HG03469 (cell line): ENCODE measurements around the gene TCEAL5.
"Not testable (repeated sequence)": the region's sequence is repeated elsewhere in the genome, so short reads cannot be mapped to it uniquely, and the experiment has no call there.

Source experiments
- ATAC-seq: cut with Tn5 transposase; IDR thresholded peaks from one replicate; pipeline ENCODE4 v1.9.1; 2021; ENCODE audit warnings: mild to moderate bottlenecking, moderate library complexity, moderate number of reproducible peaks; ENCODE audit not compliant: unreplicated experiment

Gene TCEAL5

GRCh38 chrX:103276581-103277002 is at the start of gene TCEAL5:
Gene TCEAL5 (minus strand): TSS chrX:103276750. CDS start chrX:103274563, 2,187 bp downstream.
- ATAC-seq = no peak

GRCh38 chrX:103311399-103311780 is 34.8 kb upstream of the TCEAL5 start:
- no peak for ATAC-seq

- ATAC-seq = peak; percentile 83
These were observed 34.2 kb upstream of the TCEAL5 start, which contains the start of gene BEX2 for GRCh38 chrX:103310555-103311398. Gene BEX2 (minus strand): TSS chrX:103310990. CDS start chrX:103309976, 1,014 bp downstream.

GRCh38 chrX:103309860-103310554 is 33.5 kb upstream of the TCEAL5 start:
- no peak for ATAC-seq

GRCh38 chrX:103305666-103306065 is 29.1 kb upstream of the TCEAL5 start:
- not testable (repeated sequence) for ATAC-seq

- no peak for ATAC-seq
These were observed 28.2 kb upstream of the TCEAL5 start for GRCh38 chrX:103304705-103305104.

- no peak for ATAC-seq
These were observed 16.6 kb upstream of the TCEAL5 start for GRCh38 chrX:103293118-103293517.

- no peak for ATAC-seq
These were observed 3.1 kb upstream of the TCEAL5 start for GRCh38 chrX:103279624-103280023.

GRCh38 chrX:103275947-103276567 is 493 bp downstream of the TCEAL5 start:
- no peak for ATAC-seq

GRCh38 chrX:103274284-103274683 is 2.3 kb downstream of the TCEAL5 start:
- no peak for ATAC-seq

GRCh38 chrX:103258275-103258674 is 18.3 kb downstream of the TCEAL5 start:
- ATAC-seq = no peak

GRCh38 chrX:103256651-103257050 is 19.9 kb downstream of the TCEAL5 start:
- ATAC-seq = no peak

- ATAC-seq = peak; percentile 92
These were observed 21.5 kb downstream of the TCEAL5 start, which contains the start of gene TCEAL8 for GRCh38 chrX:103254921-103255493. Gene TCEAL8 (minus strand): TSS chrX:103255155. CDS start chrX:103253979, 1,176 bp downstream.

- ATAC-seq = no peak
These were observed 22.3 kb downstream of the TCEAL5 start for GRCh38 chrX:103254171-103254824.

GRCh38 chrX:103253608-103254007 is 22.9 kb downstream of the TCEAL5 start:
- no peak for ATAC-seq

- ATAC-seq = no peak
These were observed 25.6 kb downstream of the TCEAL5 start for GRCh38 chrX:103250977-103251376.

- no peak for ATAC-seq
These were observed 26.7 kb downstream of the TCEAL5 start for GRCh38 chrX:103249805-103250204.

- ATAC-seq = peak; percentile 44
These were observed 28.0 kb downstream of the TCEAL5 start for GRCh38 chrX:103248553-103248952.

- ATAC-seq = no peak
These were observed 36.4 kb downstream of the TCEAL5 start for GRCh38 chrX:103240155-103240554.

- no peak for ATAC-seq
These were observed 40.3 kb downstream of the TCEAL5 start for GRCh38 chrX:103236296-103236695.
